RCC 7860 (cell line): ENCODE measurements around the gene RNASE4.
"Not testable (repeated sequence)": the region's sequence is repeated elsewhere in the genome, so short reads cannot be mapped to it uniquely, and the experiment has no call there.

Source experiments
- DNase-seq: peaks from one replicate; pipeline ENCODE4 v3.0.0-alpha.2; 2015; ENCODE audit warnings: low spot score
- FAIRE-seq: peaks from 2 replicates; lab custom pipeline; 2012; peaks lifted over from hg19 to GRCh38; lab: Jason Lieb, UNC

RNASE4 gene

DNA sequence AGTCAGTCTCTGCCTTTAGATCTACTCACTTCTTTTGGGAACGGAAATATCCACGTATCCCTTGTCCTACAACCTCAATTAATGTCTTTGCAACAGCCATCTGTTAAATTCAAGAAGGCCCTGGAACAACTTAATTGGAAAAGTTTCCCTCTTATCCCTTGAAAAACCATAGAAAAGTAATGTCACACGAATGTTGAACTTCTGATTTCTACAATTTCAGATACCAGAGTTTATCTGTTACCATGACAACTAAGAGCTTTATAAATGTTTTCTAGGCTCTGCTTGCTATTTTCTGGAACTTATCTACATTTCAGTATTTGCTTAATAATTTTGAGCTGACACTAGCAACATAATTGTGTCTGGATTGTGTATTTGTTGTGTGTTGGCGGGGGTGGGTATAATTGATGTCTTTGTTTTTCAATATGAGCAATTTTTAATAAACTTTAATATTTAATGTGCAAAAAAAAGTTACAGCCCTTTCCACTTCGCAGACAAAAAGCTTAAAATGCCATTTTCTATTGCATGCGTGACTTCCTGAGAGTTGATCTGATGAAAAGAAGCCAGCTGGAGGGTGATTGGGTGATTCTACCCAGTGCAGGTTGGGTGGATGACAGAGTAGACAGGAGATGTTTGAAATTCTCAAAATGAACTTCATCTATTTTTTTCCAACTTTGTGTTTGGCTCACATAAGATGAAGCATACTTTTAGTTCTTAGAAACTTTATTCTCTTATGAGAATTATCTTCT, 49.5 kb downstream of the RNASE4 start:
- no peak for FAIRE-seq
- DNase-seq, result no peak

DNA sequence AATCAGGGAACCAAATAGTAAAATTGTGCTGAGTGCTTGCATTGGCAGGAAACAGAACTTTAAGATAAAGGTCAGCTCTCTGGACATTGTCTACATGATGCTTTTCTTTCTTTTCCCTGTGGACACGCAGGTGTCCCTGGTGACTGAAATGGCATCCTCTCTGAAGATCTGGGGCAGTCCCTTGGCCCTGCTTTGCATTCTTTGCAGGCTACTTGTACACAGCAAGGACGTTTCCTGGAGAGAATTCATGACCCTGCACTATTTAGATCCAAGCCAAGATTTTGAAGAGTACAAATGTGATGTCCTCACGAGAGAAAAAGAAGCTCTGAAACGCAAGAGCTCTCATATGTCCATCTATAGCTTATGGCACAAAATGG, 50.1 kb downstream of the RNASE4 start:
- FAIRE-seq (no peak), DNase-seq (no peak)

DNA sequence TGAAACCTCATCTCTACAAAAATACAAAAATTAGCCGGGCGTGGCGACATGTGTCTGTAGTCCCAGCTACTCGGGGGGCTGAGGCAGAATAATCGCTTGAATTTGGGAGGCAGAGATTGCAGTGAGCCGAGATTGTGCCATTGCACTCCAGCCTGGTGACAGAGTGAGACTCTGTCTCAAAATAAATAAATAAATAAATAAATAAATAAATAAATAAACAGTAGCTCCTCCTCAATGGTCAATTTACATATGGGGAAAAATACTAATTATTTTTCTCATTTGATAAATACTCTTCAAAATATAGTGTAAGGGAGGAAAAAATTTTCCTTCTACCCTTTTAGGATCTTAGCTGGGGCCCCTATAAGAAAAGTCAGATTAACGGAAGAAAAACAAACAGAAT, 53.9 kb downstream of the RNASE4 start:
- FAIRE-seq, DNase-seq: not testable (repeated sequence)

DNA sequence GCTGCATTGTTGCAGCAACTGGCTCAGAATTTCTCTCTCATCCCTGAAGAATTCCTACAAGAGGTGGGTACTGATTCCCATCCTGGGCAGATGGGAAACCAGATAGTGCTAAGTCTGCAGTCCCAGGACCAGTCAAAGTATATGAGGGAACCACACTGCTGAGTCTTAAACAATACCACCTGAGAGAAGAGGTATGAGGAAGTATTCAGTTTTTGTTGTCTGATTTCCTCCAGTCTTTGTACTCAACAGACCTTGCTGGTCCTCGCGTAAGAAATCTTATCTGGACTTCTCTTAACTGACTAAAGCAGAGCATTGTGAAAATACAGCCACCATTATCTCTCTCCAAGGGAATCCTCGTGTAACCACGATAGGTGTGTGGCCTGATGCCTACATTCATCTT, 57.8 kb downstream of the RNASE4 start:
- DNase-seq (no peak), FAIRE-seq (no peak)

DNA sequence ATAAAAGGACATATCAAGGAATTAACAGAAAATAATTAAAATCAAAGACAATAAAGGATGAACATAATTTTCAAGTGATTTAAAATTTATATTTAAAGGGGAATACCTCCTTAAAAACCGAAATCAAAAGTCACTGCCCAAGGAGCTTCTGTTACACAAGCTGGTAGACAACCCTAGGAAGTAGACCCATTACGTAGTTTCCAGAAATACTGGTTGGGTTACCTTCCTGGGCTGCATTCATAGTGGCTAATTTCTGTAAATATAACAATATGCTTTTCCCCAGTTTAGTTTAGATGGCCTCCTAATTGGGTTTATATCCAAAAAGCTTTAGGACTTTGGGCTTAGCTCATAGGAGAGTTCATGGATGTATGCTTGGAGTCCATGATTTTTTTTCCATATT, 59.2 kb downstream of the RNASE4 start:
- no peak for FAIRE-seq
- no peak for DNase-seq

DNA sequence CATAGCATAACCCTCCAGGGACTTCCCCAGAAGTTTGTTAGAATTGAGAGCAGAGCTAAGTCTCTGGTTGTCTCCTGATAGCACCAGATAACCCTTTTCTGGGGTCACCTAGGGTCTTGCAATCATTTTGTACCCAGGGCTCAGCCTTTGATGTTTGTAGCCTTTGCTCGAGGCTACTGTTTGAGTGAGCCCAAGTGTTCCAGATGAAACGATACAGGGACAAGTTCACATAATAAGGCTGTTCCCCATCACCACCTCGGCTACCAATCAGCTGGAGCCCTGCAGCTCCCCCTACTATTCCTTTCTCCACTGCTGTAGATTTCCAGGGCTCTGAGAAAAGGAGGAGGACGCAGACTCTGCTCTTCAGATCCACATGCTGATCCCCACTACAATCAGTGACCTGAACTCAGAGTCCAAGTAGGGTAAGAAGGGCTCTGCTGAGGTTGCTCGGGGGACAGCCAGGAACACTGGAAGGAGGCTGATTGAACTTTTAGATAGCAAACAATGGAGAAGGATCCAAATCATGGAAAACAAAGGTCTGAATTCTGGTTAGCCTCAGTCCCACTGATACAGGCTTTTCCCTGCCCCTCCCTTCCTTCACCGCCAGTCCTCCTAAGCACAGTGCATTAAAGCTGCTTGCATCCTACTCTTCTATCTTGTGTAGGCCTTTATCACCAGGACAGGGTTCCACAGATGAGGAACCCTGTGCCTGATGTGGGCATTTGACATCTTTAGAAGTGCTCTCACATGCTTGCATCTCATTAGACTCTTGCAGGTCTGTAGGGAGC, 61.4 kb downstream of the RNASE4 start, which contains the start of gene EDDM3A:
Gene EDDM3A, plus strand, starts transcription at position 317 of the 788 bp plus-strand sequence. CDS start 1,694 bp downstream, outside the sequence.
- DNase-seq (no peak), FAIRE-seq (no peak)

DNA sequence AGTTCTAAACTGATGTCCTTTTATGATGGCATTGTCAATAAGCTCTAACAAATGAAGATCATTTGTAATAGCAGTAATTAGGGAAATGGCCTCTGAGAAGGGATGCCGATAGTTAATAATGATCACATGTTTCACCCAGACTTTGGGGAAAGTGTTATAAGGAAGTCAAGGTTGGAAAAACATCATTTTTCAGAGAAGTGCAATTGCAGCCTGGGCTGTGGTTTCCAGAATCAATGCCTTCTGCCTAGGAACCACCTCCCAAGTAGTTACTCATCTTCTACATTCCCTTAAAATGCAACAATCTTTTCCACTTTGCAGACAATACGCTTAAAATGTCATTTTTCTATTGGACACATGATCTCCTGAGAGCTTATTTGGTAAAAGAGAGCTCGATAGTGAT, 62.2 kb downstream of the RNASE4 start:
- FAIRE-seq, result no peak
- DNase-seq, result no peak

DNA sequence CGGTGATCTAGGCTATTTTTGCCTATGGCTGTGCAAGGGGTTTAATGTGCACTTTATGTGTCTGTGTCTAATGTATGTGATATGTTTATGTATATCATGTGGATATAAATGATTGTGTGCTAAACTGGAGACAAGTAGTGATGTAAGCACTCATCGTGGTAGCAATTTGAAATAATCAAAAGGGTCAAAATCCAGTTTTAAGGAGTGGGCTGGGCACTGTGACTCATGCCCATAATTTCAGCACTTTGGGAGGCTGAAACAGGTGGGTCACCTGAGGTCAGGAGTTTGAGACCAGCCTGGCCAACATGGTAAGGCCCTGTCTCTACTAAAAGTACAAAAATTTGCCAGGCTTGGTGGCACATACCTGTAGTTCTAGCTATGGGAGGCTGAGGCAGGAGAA, 64.1 kb downstream of the RNASE4 start:
- DNase-seq, result no peak
- no peak for FAIRE-seq

DNA sequence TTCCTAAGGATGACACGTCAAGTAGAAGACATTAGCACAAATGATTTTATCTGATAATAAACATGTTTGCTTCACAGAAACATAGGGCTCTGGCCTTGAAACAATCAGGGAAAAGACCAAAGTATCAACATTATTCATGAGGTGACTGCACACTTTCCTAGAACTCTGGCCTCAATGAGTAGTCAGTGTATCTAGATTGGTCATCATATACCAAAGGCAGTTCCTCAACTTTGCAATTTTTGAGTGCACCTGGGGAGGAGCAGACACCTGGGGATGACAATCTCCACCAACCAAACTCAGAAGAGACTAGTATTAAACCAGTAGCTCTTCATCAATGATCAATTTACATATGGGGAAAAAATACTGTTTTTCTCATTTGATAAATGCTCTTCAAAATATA, 65.8 kb downstream of the RNASE4 start:
- no peak for DNase-seq
- no peak for FAIRE-seq
